Hepatocyte (in vitro differentiated cells): ENCODE results near the gene RFC2. TPM values are rescaled to one million over a fixed set of nuclear protein-coding genes. Genes with fewer than 3 reads are reported as not detected.
"Not testable (repeated sequence)": the region's sequence is repeated elsewhere in the genome, so short reads cannot be mapped to it uniquely, and the experiment has no call there.

Source experiments
- DNase-seq: peaks from one replicate; pipeline ENCODE4 v3.0.0-alpha.2; 2016; ENCODE audit warnings: low spot score
- H2AFZ ChIP-seq: fragments of 200-600 bp; sonication (generic); 2 replicates; pipeline ENCODE4 v1.6.0; 2016; ENCODE audit warnings: antibody characterized with exemption, mild to moderate bottlenecking
- H3K27ac ChIP-seq: fragments of 200-600 bp; sonication (generic); 2 replicates; pipeline ENCODE4 v1.5.1; 2016; ENCODE audit warnings: mild to moderate bottlenecking
- H3K27me3 ChIP-seq: fragments of 200-600 bp; sonication (generic); 2 replicates; pipeline ENCODE4 v1.6.1; 2016
- H3K36me3 ChIP-seq: fragments of 200-600 bp; sonication (generic); replicated peaks from 2 replicates; pipeline ENCODE4 v1.5.1; 2016; ENCODE audit warnings: low read depth; ENCODE audit not compliant: insufficient read depth
- H3K4me1 ChIP-seq: fragments of 200-600 bp; sonication (generic); 2 replicates; pipeline ENCODE4 v1.5.1; 2016; ENCODE audit warnings: mild to moderate bottlenecking, moderate library complexity; ENCODE audit not compliant: insufficient read depth
- H3K4me2 ChIP-seq: fragments of 200-600 bp; sonication (generic); 2 replicates; pipeline ENCODE4 v1.6.0; 2016
- H3K4me3 ChIP-seq: fragments of 200-600 bp; sonication (generic); 2 replicates; pipeline ENCODE4 v1.5.1; 2016; ENCODE audit warnings: mild to moderate bottlenecking
- H3K79me2 ChIP-seq: fragments of 200-600 bp; sonication (generic); 2 replicates; pipeline ENCODE4 v1.6.0; 2017; ENCODE audit warnings: mild to moderate bottlenecking
- H3K9me2 ChIP-seq: fragments of 200-600 bp; sonication (generic); replicated peaks from 2 replicates; pipeline ENCODE4 v1.6.0; 2017; ENCODE audit warnings: mild to moderate bottlenecking; ENCODE audit not compliant: insufficient read depth
- H3K9me3 ChIP-seq: fragments of 200-600 bp; sonication (generic); 2 replicates; pipeline ENCODE4 v1.5.1; 2016; ENCODE audit warnings: low read depth, mild to moderate bottlenecking
- H4K20me1 ChIP-seq: fragments of 200-600 bp; sonication (generic); 2 replicates; pipeline ENCODE4 v1.6.0; 2016; ENCODE audit warnings: mild to moderate bottlenecking; ENCODE audit not compliant: insufficient read depth, poor library complexity, severe bottlenecking
- CTCF ChIP-seq: fragments of 200-600 bp; sonication (generic); IDR thresholded peaks from 2 replicates; pipeline ENCODE4 v1.5.1; 2016; ENCODE audit warnings: antibody characterized with exemption, mild to moderate bottlenecking; ENCODE audit not compliant: poor library complexity
- EZH2 ChIP-seq: fragments of 200-600 bp; sonication (generic); IDR thresholded peaks from 2 replicates; pipeline ENCODE4 v1.6.1; 2016; ENCODE audit warnings: antibody characterized with exemption, mild to moderate bottlenecking, borderline replicate concordance
- EZH2phosphoT487 ChIP-seq: fragments of 200-600 bp; sonication (generic); IDR thresholded peaks from one replicate; pipeline ENCODE4 v1.6.1; 2018; ENCODE audit warnings: antibody characterized with exemption, mild to moderate bottlenecking, low read depth, moderate library complexity; ENCODE audit not compliant: unreplicated experiment, severe bottlenecking
- WGBS: methylation state at CpG from one replicate; pipeline ENCODE4 v1.1.6; 2016; ENCODE audit warnings: low lambda C conversion rate; ENCODE audit errors: missing lambda C conversion rate; 5-methylcytosine and 5-hydroxymethylcytosine counted together
- polyA plus RNA-seq: library from polyadenylated mRNA; unstranded; fragments of >200 nt; fragmentation: Nextera tagmentation; extraction: Ambion mirVana; gene quantifications from 2 replicates; pipeline ENCODE4 v1.2.1, GENCODE V29; 2016
- total RNA-seq: library from RNA; depleted of rRNA; stranded (reverse); fragments of >200 nt; gene quantifications from 2 replicates; pipeline ENCODE4 v1.2.3, GENCODE V29; 2014

The RFC2 gene
- total and polyA plus RNA-seq, 2 experiments from 2014 or later = 16.8 to 25.4 TPM

- no peak overlapping the region for H3K4me3 ChIP-seq
- H4K20me1 ChIP-seq = no peaks in the 10 kb centered on the region
- no peaks in the 10 kb centered on the region for H3K27me3 ChIP-seq
- TF ChIP-seq EZH2phosphoT487 (no peak), EZH2 (no peak), CTCF (no peak)
- no peak for DNase-seq
- no peak overlapping the region for H3K4me2 ChIP-seq
- H3K9me2 ChIP-seq = no peaks in the 10 kb centered on the region
- H3K4me1 ChIP-seq = no peaks in the 10 kb centered on the region
- no peaks in the 10 kb centered on the region for H3K36me3 ChIP-seq
- H3K9me3 ChIP-seq = no peaks in the 10 kb centered on the region
- H3K79me2 ChIP-seq = peaks cover 5% of the 10 kb centered on the region
- no peak overlapping the region for H3K27ac ChIP-seq
- no peak overlapping the region for H2AFZ ChIP-seq
- 97% methylated on average over 9 of the region's 9 CpGs for WGBS
Observed at GRCh38 chr7:74197449-74198124, 56.6 kb downstream of the RFC2 start.

GRCh38 chr7:74195968-74196654 lies 58.1 kb downstream of the RFC2 start:
- peaks cover 13% of the 10 kb centered on the region for H3K79me2 ChIP-seq
- H3K27ac ChIP-seq, H3K4me3 ChIP-seq, H3K36me3 ChIP-seq, H3K27me3 ChIP-seq, H4K20me1 ChIP-seq, H2AFZ ChIP-seq, H3K4me2 ChIP-seq, DNase-seq, H3K9me2 ChIP-seq, H3K4me1 ChIP-seq, H3K9me3 ChIP-seq: not testable (repeated sequence)
- 95% methylated on average over 16 of the region's 19 CpGs for WGBS

GRCh38 chr7:74195139-74195860 lies 58.9 kb downstream of the RFC2 start:
- H3K27ac ChIP-seq, H3K4me2 ChIP-seq, H3K9me3 ChIP-seq, H3K9me2 ChIP-seq, H3K27me3 ChIP-seq, H2AFZ ChIP-seq, DNase-seq, H3K36me3 ChIP-seq, H3K4me1 ChIP-seq, H3K4me3 ChIP-seq: not testable (repeated sequence)
- 97% methylated on average over 20 of the region's 23 CpGs for WGBS
- Histone ChIP-seq H4K20me1 (peaks cover 13% of the 10 kb centered on the region), H3K79me2 (peaks cover 21% of the 10 kb centered on the region)

- Histone ChIP-seq H2AFZ (no peak overlapping the region), H3K4me2 (no peak overlapping the region), H3K27me3 (no peaks in the 10 kb centered on the region), H3K79me2 (peaks cover 27% of the 10 kb centered on the region), H3K4me1 (no peaks in the 10 kb centered on the region), H3K27ac (no peak overlapping the region), H3K9me2 (no peaks in the 10 kb centered on the region), H3K36me3 (peaks cover 1% of the 10 kb centered on the region), H4K20me1 (peaks cover 19% of the 10 kb centered on the region), H3K9me3 (no peaks in the 10 kb centered on the region), H3K4me3 (no peak overlapping the region)
- DNase-seq = no peak
- TF ChIP-seq EZH2phosphoT487 (no peak), EZH2 (no peak), CTCF (no peak)
- 94% methylated on average over 14 of the region's 14 CpGs for WGBS
Observed at GRCh38 chr7:74194686-74195085, 59.5 kb downstream of the RFC2 start.
